Karpas-422 (cell line): ENCODE results near the gene CREB5. TPM values are rescaled to one million over a fixed set of nuclear protein-coding genes. Genes with fewer than 3 reads are reported as not detected.

Experiments used
- DNase-seq: peaks from one replicate; pipeline ENCODE4 v3.0.0-alpha.2; 2015
- H2AFZ ChIP-seq: fragments of 200-600 bp; sonication (generic); 2 replicates; pipeline ENCODE4 v1.6.1; 2014; ENCODE audit warnings: antibody characterized with exemption, low read length, mixed read lengths
- H3K27ac ChIP-seq: fragments of 200-600 bp; sonication (generic); 2 replicates; pipeline ENCODE4 v1.5.1; 2014; ENCODE audit warnings: mild to moderate bottlenecking, low read length, moderate library complexity
- H3K27me3 ChIP-seq: fragments of 200-600 bp; sonication (generic); 2 replicates; pipeline ENCODE4 v1.6.1; 2014; ENCODE audit warnings: low read length, mixed read lengths
- H3K36me3 ChIP-seq: fragments of 200-600 bp; sonication (generic); 2 replicates; pipeline ENCODE4 v1.6.1; 2014; ENCODE audit warnings: low read length, mixed read lengths; ENCODE audit not compliant: insufficient read depth
- H3K4me1 ChIP-seq: fragments of 200-600 bp; sonication (generic); 2 replicates; pipeline ENCODE4 v1.6.1; 2014; ENCODE audit warnings: mild to moderate bottlenecking, low read length, mixed read lengths
- H3K4me2 ChIP-seq: fragments of 200-600 bp; sonication (generic); 2 replicates; pipeline ENCODE4 v1.6.1; 2014; ENCODE audit warnings: low read length, low read depth, mild to moderate bottlenecking; ENCODE audit not compliant: poor library complexity, severe bottlenecking
- H3K4me3 ChIP-seq: fragments of 200-600 bp; sonication (generic); 2 replicates; pipeline ENCODE4 v1.5.1; 2014; ENCODE audit warnings: mild to moderate bottlenecking, antibody characterized with exemption, low read length, mixed read lengths
- H3K79me2 ChIP-seq: fragments of 200-600 bp; sonication (generic); 2 replicates; pipeline ENCODE4 v1.6.1; 2014; ENCODE audit warnings: mild to moderate bottlenecking, low read length, mixed read lengths
- H3K9ac ChIP-seq: fragments of 200-600 bp; sonication (generic); 2 replicates; pipeline ENCODE4 v1.6.0; 2014; ENCODE audit warnings: low read length
- H3K9me2 ChIP-seq: fragments of 200-600 bp; sonication (generic), shearing (Covaris generic); replicated peaks from 2 replicates; pipeline ENCODE4 v1.6.0; 2014; ENCODE audit warnings: mild to moderate bottlenecking, low read length, moderate library complexity; ENCODE audit not compliant: insufficient read depth
- H3K9me3 ChIP-seq: fragments of 300-700, 200-600 bp; sonication (generic); 2 replicates; pipeline ENCODE4 v1.6.1; 2014; ENCODE audit warnings: low read length, mixed read lengths
- H4K20me1 ChIP-seq: fragments of 200-600 bp; sonication (generic); 2 replicates; pipeline ENCODE4 v1.6.1; 2014; ENCODE audit warnings: mild to moderate bottlenecking, antibody characterized with exemption, low read length, low read depth; ENCODE audit not compliant: insufficient read depth
- total RNA-seq: library from RNA; depleted of rRNA; stranded (reverse); fragments of >200 nt; shearing (Covaris generic); gene quantifications from 2 replicates; pipeline ENCODE4 v1.2.3, GENCODE V29; 2014; ENCODE audit warnings: low replicate concordance

Gene CREB5
- total RNA-seq, 1 experiment from 2014 or later: 52.1 TPM

- H4K20me1 ChIP-seq: no peaks in the 10 kb centered on the region; the same call in 1 of the 2 replicates
- DNase-seq: no peak
- H3K4me3 ChIP-seq: no peak overlapping the region
- peaks cover 3% of the 10 kb centered on the region; the same call in 1 of the 2 replicates for H3K4me1 ChIP-seq
- no peak overlapping the region for H2AFZ ChIP-seq
- no peaks in the 10 kb centered on the region for H3K9me3 ChIP-seq
- no peaks in the 10 kb centered on the region for H3K9me2 ChIP-seq
- no peaks in the 10 kb centered on the region for H3K36me3 ChIP-seq
- H3K4me2 ChIP-seq: no peak overlapping the region
- no peak overlapping the region for H3K27ac ChIP-seq
- no peak overlapping the region for H3K9ac ChIP-seq
- H3K27me3 ChIP-seq: no peaks in the 10 kb centered on the region
- H3K79me2 ChIP-seq: no peaks in the 10 kb centered on the region
Measured at GRCh38 chr7:28739826-28740225, 327.5 kb downstream of the CREB5 start.

- H3K9me2 ChIP-seq: no peaks in the 10 kb centered on the region
- H2AFZ ChIP-seq: no peak overlapping the region
- H3K4me1 ChIP-seq: no peaks in the 10 kb centered on the region
- no peak overlapping the region for H3K9ac ChIP-seq
- no peaks in the 10 kb centered on the region for H3K9me3 ChIP-seq
- H4K20me1 ChIP-seq: peaks cover 39% of the 10 kb centered on the region; the same call in 1 of the 2 replicates
- H3K4me3 ChIP-seq: no peak overlapping the region
- H3K4me2 ChIP-seq: no peak overlapping the region
- DNase-seq: no peak
- H3K36me3 ChIP-seq: no peaks in the 10 kb centered on the region
- H3K27me3 ChIP-seq: no peaks in the 10 kb centered on the region
- no peak overlapping the region for H3K27ac ChIP-seq
- H3K79me2 ChIP-seq: no peaks in the 10 kb centered on the region
Measured at GRCh38 chr7:28744951-28745350, 332.6 kb downstream of the CREB5 start.

GRCh38 chr7:28745351-28745750 lies 333.0 kb downstream of the CREB5 start:
- Histone ChIP-seq H3K79me2 (no peaks in the 10 kb centered on the region), H3K27me3 (no peaks in the 10 kb centered on the region), H4K20me1 (peaks cover 39% of the 10 kb centered on the region; the same call in 1 of the 2 replicates), H2AFZ (no peak overlapping the region), H3K9ac (no peak overlapping the region), H3K9me3 (no peaks in the 10 kb centered on the region), H3K4me3 (no peak overlapping the region), H3K4me1 (no peaks in the 10 kb centered on the region), H3K27ac (no peak overlapping the region), H3K4me2 (no peak overlapping the region), H3K9me2 (no peaks in the 10 kb centered on the region), H3K36me3 (no peaks in the 10 kb centered on the region)
- DNase-seq: no peak

- no peaks in the 10 kb centered on the region for H3K4me1 ChIP-seq
- DNase-seq: no peak
- no peaks in the 10 kb centered on the region for H3K9me2 ChIP-seq
- no peaks in the 10 kb centered on the region for H3K27me3 ChIP-seq
- no peak overlapping the region for H2AFZ ChIP-seq
- no peak overlapping the region for H3K4me3 ChIP-seq
- H3K36me3 ChIP-seq: no peaks in the 10 kb centered on the region
- H4K20me1 ChIP-seq: peaks cover 47% of the 10 kb centered on the region; the same call in 1 of the 2 replicates
- H3K9ac ChIP-seq: no peak overlapping the region
- no peak overlapping the region for H3K27ac ChIP-seq
- H3K79me2 ChIP-seq: no peaks in the 10 kb centered on the region
- no peaks in the 10 kb centered on the region for H3K9me3 ChIP-seq
- H3K4me2 ChIP-seq: no peak overlapping the region
Measured at GRCh38 chr7:28747404-28747803, 335.1 kb downstream of the CREB5 start.

- H3K9ac ChIP-seq: no peak overlapping the region
- H2AFZ ChIP-seq: no peak overlapping the region
- H3K4me2 ChIP-seq: no peak overlapping the region
- peaks cover 48% of the 10 kb centered on the region; the same call in 1 of the 2 replicates for H4K20me1 ChIP-seq
- H3K27me3 ChIP-seq: no peaks in the 10 kb centered on the region
- no peaks in the 10 kb centered on the region for H3K9me3 ChIP-seq
- no peaks in the 10 kb centered on the region for H3K79me2 ChIP-seq
- no peaks in the 10 kb centered on the region for H3K4me1 ChIP-seq
- no peaks in the 10 kb centered on the region for H3K9me2 ChIP-seq
- no peak for DNase-seq
- H3K4me3 ChIP-seq: no peak overlapping the region
- H3K36me3 ChIP-seq: no peaks in the 10 kb centered on the region
- H3K27ac ChIP-seq: no peak overlapping the region
Measured at GRCh38 chr7:28747854-28748253, 335.5 kb downstream of the CREB5 start.

GRCh38 chr7:28748346-28748745 lies 336.0 kb downstream of the CREB5 start:
- no peaks in the 10 kb centered on the region for H3K4me1 ChIP-seq
- no peak for DNase-seq
- no peaks in the 10 kb centered on the region for H3K27me3 ChIP-seq
- H3K9me2 ChIP-seq: no peaks in the 10 kb centered on the region
- H2AFZ ChIP-seq: no peak overlapping the region
- peaks cover 48% of the 10 kb centered on the region; the same call in 1 of the 2 replicates for H4K20me1 ChIP-seq
- no peak overlapping the region for H3K9ac ChIP-seq
- H3K27ac ChIP-seq: no peak overlapping the region
- H3K79me2 ChIP-seq: no peaks in the 10 kb centered on the region
- H3K9me3 ChIP-seq: no peaks in the 10 kb centered on the region
- no peak overlapping the region for H3K4me2 ChIP-seq
- no peaks in the 10 kb centered on the region for H3K36me3 ChIP-seq
- no peak overlapping the region for H3K4me3 ChIP-seq

- Histone ChIP-seq H3K27me3 (no peaks in the 10 kb centered on the region), H4K20me1 (peaks cover 48% of the 10 kb centered on the region; the same call in 1 of the 2 replicates), H3K36me3 (no peaks in the 10 kb centered on the region), H3K9me3 (no peaks in the 10 kb centered on the region), H3K27ac (no peak overlapping the region), H3K4me3 (no peak overlapping the region), H3K79me2 (no peaks in the 10 kb centered on the region), H3K9ac (no peak overlapping the region), H3K9me2 (no peaks in the 10 kb centered on the region), H3K4me1 (no peaks in the 10 kb centered on the region), H2AFZ (no peak overlapping the region), H3K4me2 (no peak overlapping the region)
- DNase-seq: no peak
Measured at GRCh38 chr7:28748933-28749584, 336.7 kb downstream of the CREB5 start.

- no peak overlapping the region for H3K4me2 ChIP-seq
- H3K4me3 ChIP-seq: no peak overlapping the region
- H2AFZ ChIP-seq: no peak overlapping the region
Measured at GRCh38 chr7:28749638-28750037, 337.3 kb downstream of the CREB5 start.

More at GRCh38 chr7:28749638-28750037, 337.3 kb downstream of the CREB5 start:
- Histone ChIP-seq H3K79me2 (no peaks in the 10 kb centered on the region), H4K20me1 (peaks cover 48% of the 10 kb centered on the region; the same call in 1 of the 2 replicates), H3K27me3 (no peaks in the 10 kb centered on the region), H3K9ac (no peak overlapping the region), H3K36me3 (no peaks in the 10 kb centered on the region), H3K9me3 (no peaks in the 10 kb centered on the region), H3K4me1 (no peaks in the 10 kb centered on the region), H3K27ac (no peak overlapping the region), H3K9me2 (no peaks in the 10 kb centered on the region)
- DNase-seq: no peak
